ENCODE measurements around the gene PTPRO.
"Not testable (repeated sequence)": the region's sequence is repeated elsewhere in the genome, so short reads cannot be mapped to it uniquely, and the experiment has no call there.

Gene PTPRO

GRCh38 chr12:15613981-15614380 is 291.7 kb downstream of the PTPRO start:
- DNase-seq: no peak

DNA sequence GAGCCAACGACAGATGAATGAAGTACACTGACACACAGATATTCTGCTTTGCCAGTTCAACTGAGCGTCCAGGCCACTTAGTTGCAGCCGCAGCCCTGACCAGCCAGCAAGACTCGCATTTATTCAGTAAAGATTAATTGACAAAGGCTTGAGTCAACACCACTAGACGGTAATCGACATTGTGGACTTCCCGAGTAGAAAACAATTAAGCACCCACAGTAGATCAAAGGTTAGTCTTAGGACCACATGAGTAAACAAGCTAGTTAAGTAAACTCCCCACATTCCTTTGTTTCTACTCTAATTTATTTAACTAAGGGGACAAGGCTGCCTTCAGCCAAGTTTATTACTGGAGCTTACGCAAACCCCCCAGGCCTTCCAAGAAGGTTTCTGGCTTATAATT is 294.2 kb downstream of the PTPRO start:
- not testable (repeated sequence) for DNase-seq

GRCh38 chr12:15620741-15621539 is 298.6 kb downstream of the PTPRO start:
- DNase-seq: no peak

DNA sequence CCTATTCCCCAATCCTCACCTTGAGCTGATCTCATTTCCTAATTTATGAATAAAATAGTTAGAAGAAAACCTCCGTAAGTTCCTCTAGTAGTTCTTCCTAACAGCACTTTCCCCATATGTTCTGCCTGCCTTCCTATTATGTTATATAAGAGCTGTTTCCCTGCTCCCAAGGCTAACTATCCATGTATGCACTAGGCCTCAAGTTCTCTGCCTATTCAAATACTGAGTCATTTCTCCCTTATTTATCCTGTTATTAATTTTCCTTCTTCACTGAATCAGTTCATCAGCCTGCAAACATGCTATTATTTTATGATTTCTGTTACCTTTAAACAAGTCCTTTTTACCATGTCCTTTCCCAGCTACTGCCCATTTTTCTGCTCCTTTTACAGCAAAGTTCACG is 302.8 kb downstream of the PTPRO start:
- DNase-seq: no peak

DNA sequence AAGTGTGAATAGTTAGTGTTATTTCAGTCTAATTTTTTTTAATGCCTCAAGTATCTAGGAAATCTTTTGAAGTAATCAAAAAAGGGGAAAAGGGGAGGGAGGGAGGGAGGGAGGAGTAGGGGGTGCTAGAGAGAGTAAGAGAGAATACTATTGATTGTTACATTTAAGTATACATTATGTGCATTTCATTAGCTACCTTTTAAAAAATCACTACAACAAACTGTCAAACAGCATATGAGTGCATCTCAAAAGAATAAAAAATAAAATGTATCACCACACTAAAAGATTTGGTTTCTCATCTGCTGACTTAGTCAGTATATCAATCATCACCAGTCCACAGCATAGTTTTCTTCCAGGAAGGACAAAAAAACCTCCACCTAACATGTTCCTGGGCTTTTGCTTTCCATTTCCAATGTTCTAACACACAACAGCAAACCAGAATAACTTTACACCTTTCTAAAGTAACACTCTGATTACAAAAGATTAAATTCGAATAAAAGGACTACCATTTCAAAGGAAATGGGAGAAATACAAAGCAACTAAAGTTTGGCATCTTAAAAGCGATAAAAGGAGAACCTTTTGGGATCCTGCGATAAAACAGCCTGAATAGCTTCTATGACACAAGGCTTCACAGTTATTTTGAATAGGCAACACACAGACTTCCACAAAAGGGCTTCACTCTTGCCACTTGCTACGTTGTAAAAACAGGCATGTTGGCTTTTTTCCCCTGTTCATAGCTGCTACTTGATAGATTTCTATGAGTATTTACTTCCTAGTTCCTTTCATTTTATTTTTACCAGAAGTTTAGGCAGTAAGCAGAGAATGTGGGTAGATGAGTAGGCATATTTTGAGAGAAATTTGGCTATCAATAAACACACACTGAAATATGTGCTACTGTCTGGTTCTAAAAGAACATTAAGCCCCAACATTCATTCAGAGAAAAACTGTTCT is 306.0 kb downstream of the PTPRO start:
- DNase-seq: no peak

DNA sequence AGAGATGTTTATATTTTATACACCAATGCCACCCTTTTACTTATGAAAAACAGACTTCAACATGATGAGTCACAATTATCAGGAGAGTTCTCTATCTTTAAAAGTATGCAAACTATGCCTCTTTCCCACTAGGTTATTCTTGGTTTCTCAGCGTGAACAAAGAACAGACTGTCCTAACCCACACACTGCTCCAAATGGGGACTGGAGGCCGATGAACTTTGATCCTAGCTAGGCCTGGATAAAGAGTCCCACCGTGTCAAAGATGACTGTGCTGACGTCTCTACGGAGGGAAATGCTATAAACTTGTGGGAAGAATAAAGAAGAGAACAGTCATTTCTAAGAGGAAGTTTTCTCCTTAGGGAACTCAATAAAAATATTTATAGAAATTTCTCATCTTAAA is 306.8 kb downstream of the PTPRO start:
- DNase-seq: no peak

- no peak for DNase-seq
Observed at GRCh38 chr12:15629761-15630160, 307.5 kb downstream of the PTPRO start.

GRCh38 chr12:15631007-15631715 is 308.9 kb downstream of the PTPRO start:
- no peak for DNase-seq

GRCh38 chr12:15632708-15633107 is 310.4 kb downstream of the PTPRO start:
- DNase-seq: no peak

DNA sequence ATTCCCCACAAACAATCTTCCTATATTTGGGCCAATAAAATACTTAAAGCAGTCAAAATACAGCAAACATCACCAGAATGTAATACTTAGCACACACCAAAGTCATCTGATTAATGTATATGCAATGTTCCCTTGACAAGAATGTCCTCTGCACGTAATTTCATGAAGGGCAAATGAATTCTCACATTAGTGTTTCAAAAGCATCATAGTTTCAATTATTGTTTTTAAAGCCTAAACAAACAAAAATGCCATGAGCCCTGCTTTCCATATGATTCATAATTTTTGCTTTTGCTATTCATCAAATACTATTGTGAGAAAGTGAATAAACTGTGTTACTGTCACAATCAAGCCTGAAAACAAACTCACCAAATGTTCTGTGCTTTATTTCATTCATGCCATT is 310.9 kb downstream of the PTPRO start:
- DNase-seq: no peak

- DNase-seq: no peak
Observed at GRCh38 chr12:15634010-15634683, 311.8 kb downstream of the PTPRO start.

DNA sequence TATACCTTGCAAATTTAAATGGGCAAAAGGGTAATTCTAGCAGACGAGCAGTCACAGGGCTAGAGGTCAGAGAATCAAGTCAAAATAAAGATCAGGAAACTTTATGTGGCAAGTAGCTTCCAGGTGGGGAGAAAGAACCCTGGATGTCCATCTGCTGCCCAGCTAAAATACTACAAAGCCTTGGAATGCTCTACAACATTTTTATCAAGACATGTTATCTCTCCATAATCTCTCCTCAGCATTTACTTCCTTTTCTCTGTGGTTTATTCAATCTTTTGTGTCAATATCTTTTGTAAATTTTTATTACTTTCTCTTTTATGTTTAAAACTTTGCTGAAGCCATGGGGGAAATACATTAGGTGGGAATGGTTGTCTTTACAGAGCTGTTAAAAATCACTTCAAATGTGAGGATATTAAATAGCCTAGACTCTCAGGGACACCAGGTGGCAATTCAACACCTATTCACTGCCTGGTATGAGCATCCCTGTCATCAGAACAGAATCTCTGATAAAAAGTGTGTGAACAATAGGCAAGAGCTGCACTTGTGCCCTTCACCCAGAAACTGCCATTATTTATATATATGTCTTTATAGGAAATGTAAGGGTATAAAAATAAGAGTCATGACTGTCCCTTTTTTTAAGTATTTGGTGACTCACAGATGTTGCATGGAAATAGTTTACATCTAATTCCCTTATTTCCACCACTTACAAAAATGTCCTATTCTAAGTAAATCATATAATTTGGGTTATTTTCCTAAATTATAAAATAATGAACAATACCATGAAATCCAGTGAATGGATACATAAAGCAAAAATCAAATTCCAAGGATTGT is 314.0 kb downstream of the PTPRO start:
- no peak for DNase-seq

DNA sequence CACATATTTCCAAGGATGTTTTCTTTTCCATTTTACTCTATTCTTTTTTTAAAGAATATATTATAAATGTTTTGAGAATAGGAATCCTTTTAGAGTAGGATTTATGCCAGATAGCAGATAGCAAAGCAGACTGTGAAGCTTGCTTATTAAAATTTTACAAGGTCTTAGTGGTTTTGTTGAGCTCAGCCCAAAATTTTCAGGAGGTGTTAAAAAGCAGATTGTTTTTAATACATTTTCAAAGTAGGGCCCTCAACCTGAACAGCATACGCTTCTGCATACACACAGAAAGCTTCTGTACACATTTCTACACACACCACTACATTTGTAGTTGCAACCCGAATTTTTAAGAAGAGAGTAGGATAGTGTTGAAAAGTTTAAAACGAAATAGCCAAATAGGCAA is 315.9 kb downstream of the PTPRO start:
- DNase-seq: no peak

- DNase-seq: no peak
Observed at GRCh38 chr12:15644700-15645099, 322.4 kb downstream of the PTPRO start.

GRCh38 chr12:15646581-15646980 is 324.3 kb downstream of the PTPRO start:
- no peak for DNase-seq

Data from KG1 (cell line).